H1 (cell line): Measurements from ENCODE around the gene PLA2G15. TPM values are rescaled to one million over a fixed set of nuclear protein-coding genes. Genes with fewer than 3 reads are reported as not detected.

Experiments
- CREB1 ChIP-seq: IDR thresholded peaks from 2 replicates; pipeline ENCODE4 v1.6.1; 2012; ENCODE audit warnings: inconsistent platforms
- GTF2F1 ChIP-seq: IDR thresholded peaks from 2 replicates; pipeline ENCODE4 v1.6.1; 2012; ENCODE audit warnings: low read depth, low read length, improper control_type of control experiment, borderline replicate concordance
- POU5F1 ChIP-seq: IDR thresholded peaks from 2 replicates; pipeline ENCODE4 v1.6.1; 2011; ENCODE audit warnings: low read depth, mild to moderate bottlenecking, low read length, moderate library complexity
- SIX5 ChIP-seq: IDR thresholded peaks from 2 replicates; pipeline ENCODE4 v1.6.1; 2011; ENCODE audit warnings: mild to moderate bottlenecking, low read depth, low read length
- SP1 ChIP-seq: IDR thresholded peaks from 2 replicates; pipeline ENCODE4 v1.6.1; 2011; ENCODE audit warnings: low read depth, low read length
- YY1 ChIP-seq: IDR thresholded peaks from 2 replicates; pipeline ENCODE4 v1.6.1; 2011; ENCODE audit warnings: low read depth, mild to moderate bottlenecking, low read length
- polyA plus RNA-seq, 7 experiments: library from polyadenylated mRNA; depleted of rRNA in 3 of 7; stranded (reverse) in 5 of 7; unstranded in 2 of 7; fragments of >200 nt in 5 of 7; fragments of 200-250 nt in 2 of 7; gene quantifications; 1 replicate in 5 of 7; 2 replicates in 1 of 7; 4 replicates in 1 of 7; pipeline versions ENCODE4 v1.2.1 to v1.2.3, GENCODE V29; 2011 to 2013; ENCODE audit warnings: missing spikeins in 2 of 7, mixed read lengths in 2 of 7
- total RNA-seq: library from RNA; stranded (reverse); fragmentation: NEBNext Ultra II Directional; extraction: Animal tissue kit (Norgen Biotek cat#: 25700); gene quantifications from 2 replicates; pipeline ENCODE4 v1.2.1, GENCODE V29; 2021
- TF ChIP-seq, protein P1 (sequence below): fragments of 300-600 bp; sonication (generic); IDR thresholded peaks from 2 replicates; pipeline ENCODE4 v1.7.1; 2012; ENCODE audit warnings: low read length, moderate library complexity, mild to moderate bottlenecking, inconsistent platforms; ENCODE audit not compliant: insufficient replicate concordance

The PLA2G15 gene
- total and polyA plus RNA-seq, 2 of the 8 experiments (the other 6 are each of a cell fraction or from before 2014, with no cell fraction given) = 11.2 to 12.0 TPM

DNA sequence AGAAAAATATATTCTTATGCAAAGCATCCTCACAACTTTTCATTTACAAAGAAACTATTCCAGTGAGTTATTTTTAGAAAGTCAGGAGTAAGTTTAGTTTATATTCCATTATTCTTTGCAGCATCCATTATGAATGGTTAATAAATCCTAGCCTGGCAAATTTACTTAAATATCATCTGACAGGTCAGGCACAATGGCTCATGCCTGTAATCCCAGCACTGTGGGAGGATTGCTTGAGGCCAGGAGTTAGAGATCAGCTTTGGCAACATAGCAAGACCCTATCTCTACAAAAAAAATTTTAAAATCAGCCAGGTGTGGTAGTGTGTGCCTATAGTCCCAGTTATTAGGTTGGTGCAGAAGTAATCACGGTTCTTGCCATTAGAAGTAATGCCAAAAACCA is 22.1 kb upstream of the PLA2G15 start (continued):
- TF ChIP-seq, protein P1, sequence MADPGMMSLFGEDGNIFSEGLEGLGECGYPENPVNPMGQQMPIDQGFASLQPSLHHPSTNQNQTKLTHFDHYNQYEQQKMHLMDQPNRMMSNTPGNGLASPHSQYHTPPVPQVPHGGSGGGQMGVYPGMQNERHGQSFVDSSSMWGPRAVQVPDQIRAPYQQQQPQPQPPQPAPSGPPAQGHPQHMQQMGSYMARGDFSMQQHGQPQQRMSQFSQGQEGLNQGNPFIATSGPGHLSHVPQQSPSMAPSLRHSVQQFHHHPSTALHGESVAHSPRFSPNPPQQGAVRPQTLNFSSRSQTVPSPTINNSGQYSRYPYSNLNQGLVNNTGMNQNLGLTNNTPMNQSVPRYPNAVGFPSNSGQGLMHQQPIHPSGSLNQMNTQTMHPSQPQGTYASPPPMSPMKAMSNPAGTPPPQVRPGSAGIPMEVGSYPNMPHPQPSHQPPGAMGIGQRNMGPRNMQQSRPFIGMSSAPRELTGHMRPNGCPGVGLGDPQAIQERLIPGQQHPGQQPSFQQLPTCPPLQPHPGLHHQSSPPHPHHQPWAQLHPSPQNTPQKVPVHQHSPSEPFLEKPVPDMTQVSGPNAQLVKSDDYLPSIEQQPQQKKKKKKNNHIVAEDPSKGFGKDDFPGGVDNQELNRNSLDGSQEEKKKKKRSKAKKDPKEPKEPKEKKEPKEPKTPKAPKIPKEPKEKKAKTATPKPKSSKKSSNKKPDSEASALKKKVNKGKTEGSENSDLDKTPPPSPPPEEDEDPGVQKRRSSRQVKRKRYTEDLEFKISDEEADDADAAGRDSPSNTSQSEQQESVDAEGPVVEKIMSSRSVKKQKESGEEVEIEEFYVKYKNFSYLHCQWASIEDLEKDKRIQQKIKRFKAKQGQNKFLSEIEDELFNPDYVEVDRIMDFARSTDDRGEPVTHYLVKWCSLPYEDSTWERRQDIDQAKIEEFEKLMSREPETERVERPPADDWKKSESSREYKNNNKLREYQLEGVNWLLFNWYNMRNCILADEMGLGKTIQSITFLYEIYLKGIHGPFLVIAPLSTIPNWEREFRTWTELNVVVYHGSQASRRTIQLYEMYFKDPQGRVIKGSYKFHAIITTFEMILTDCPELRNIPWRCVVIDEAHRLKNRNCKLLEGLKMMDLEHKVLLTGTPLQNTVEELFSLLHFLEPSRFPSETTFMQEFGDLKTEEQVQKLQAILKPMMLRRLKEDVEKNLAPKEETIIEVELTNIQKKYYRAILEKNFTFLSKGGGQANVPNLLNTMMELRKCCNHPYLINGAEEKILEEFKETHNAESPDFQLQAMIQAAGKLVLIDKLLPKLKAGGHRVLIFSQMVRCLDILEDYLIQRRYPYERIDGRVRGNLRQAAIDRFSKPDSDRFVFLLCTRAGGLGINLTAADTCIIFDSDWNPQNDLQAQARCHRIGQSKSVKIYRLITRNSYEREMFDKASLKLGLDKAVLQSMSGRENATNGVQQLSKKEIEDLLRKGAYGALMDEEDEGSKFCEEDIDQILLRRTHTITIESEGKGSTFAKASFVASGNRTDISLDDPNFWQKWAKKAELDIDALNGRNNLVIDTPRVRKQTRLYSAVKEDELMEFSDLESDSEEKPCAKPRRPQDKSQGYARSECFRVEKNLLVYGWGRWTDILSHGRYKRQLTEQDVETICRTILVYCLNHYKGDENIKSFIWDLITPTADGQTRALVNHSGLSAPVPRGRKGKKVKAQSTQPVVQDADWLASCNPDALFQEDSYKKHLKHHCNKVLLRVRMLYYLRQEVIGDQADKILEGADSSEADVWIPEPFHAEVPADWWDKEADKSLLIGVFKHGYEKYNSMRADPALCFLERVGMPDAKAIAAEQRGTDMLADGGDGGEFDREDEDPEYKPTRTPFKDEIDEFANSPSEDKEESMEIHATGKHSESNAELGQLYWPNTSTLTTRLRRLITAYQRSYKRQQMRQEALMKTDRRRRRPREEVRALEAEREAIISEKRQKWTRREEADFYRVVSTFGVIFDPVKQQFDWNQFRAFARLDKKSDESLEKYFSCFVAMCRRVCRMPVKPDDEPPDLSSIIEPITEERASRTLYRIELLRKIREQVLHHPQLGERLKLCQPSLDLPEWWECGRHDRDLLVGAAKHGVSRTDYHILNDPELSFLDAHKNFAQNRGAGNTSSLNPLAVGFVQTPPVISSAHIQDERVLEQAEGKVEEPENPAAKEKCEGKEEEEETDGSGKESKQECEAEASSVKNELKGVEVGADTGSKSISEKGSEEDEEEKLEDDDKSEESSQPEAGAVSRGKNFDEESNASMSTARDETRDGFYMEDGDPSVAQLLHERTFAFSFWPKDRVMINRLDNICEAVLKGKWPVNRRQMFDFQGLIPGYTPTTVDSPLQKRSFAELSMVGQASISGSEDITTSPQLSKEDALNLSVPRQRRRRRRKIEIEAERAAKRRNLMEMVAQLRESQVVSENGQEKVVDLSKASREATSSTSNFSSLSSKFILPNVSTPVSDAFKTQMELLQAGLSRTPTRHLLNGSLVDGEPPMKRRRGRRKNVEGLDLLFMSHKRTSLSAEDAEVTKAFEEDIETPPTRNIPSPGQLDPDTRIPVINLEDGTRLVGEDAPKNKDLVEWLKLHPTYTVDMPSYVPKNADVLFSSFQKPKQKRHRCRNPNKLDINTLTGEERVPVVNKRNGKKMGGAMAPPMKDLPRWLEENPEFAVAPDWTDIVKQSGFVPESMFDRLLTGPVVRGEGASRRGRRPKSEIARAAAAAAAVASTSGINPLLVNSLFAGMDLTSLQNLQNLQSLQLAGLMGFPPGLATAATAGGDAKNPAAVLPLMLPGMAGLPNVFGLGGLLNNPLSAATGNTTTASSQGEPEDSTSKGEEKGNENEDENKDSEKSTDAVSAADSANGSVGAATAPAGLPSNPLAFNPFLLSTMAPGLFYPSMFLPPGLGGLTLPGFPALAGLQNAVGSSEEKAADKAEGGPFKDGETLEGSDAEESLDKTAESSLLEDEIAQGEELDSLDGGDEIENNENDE = no peak
- TF ChIP-seq GTF2F1 = no peak
- TF ChIP-seq SIX5 = no peak
- TF ChIP-seq POU5F1 = no peak
- TF ChIP-seq CREB1 = no peak
- no peak for TF ChIP-seq YY1
- TF ChIP-seq SP1 = no peak
